ENCODE results near the gene MUC20. TPM values are rescaled to one million over a fixed set of nuclear protein-coding genes. Genes with fewer than 3 reads are reported as not detected.
"Not testable (repeated sequence)": the region's sequence is repeated elsewhere in the genome, so short reads cannot be mapped to it uniquely, and the experiment has no call there.

The MUC20 gene
- total RNA-seq, 3 donors from 2014 or later = 0.63 to 0.95 (median 0.63) TPM

- Mint-ChIP-seq H3K9me3 (no peaks in the 10 kb centered on the region), H3K36me3 (ENCODE audit: insufficient read depth) (no peaks in the 10 kb centered on the region), H3K4me3 (no peak overlapping the region), H3K27me3 (ENCODE audit: low read depth) (no peaks in the 10 kb centered on the region), H3K4me1 (ENCODE audit: low read depth) (no peaks in the 10 kb centered on the region)
- DNase-seq (no peak), ATAC-seq (no peak)
Measured at GRCh38 chr3:195770081-195770840, 49.5 kb downstream of the MUC20 start.

- not testable (repeated sequence) for ATAC-seq; H3K9me3 Mint-ChIP-seq; H3K36me3 Mint-ChIP-seq (ENCODE audit: insufficient read depth); H3K4me1 Mint-ChIP-seq (ENCODE audit: low read depth); DNase-seq; H3K27me3 Mint-ChIP-seq (ENCODE audit: low read depth); H3K4me3 Mint-ChIP-seq
Measured at GRCh38 chr3:195770841-195771645, 50.3 kb downstream of the MUC20 start.

- H3K27me3 Mint-ChIP-seq (ENCODE audit: low read depth) = no peaks in the 10 kb centered on the region
- DNase-seq (no peak), ATAC-seq (no peak)
- no peak overlapping the region for H3K4me3 Mint-ChIP-seq
- H3K4me1 Mint-ChIP-seq (ENCODE audit: low read depth) = no peaks in the 10 kb centered on the region
- no peaks in the 10 kb centered on the region for H3K9me3 Mint-ChIP-seq
- H3K36me3 Mint-ChIP-seq (ENCODE audit: insufficient read depth) = no peaks in the 10 kb centered on the region
Measured at GRCh38 chr3:195771646-195772300, 51.0 kb downstream of the MUC20 start.

GRCh38 chr3:195773956-195774537 is 53.3 kb downstream of the MUC20 start:
- Mint-ChIP-seq H3K36me3 (ENCODE audit: insufficient read depth) (no peaks in the 10 kb centered on the region), H3K9me3 (peaks cover 10% of the 10 kb centered on the region), H3K4me1 (ENCODE audit: low read depth) (peaks cover 3% of the 10 kb centered on the region), H3K27me3 (ENCODE audit: low read depth) (no peaks in the 10 kb centered on the region), H3K4me3 (no peak overlapping the region)
- ATAC-seq (no peak), DNase-seq (no peak)

- no peak for ATAC-seq
- Mint-ChIP-seq H3K27me3 (ENCODE audit: low read depth) (no peaks in the 10 kb centered on the region), H3K4me3 (no peak overlapping the region), H3K9me3 (peaks cover 10% of the 10 kb centered on the region), H3K4me1 (ENCODE audit: low read depth) (peaks cover 3% of the 10 kb centered on the region), H3K36me3 (ENCODE audit: insufficient read depth) (no peaks in the 10 kb centered on the region)
- DNase-seq = no peak
Measured at GRCh38 chr3:195774917-195775316, 54.1 kb downstream of the MUC20 start.

GRCh38 chr3:195777975-195778374 is 57.2 kb downstream of the MUC20 start:
- ATAC-seq (no peak), DNase-seq (no peak)
- no peak overlapping the region for H3K4me3 Mint-ChIP-seq
- peaks cover 19% of the 10 kb centered on the region for H3K4me1 Mint-ChIP-seq (ENCODE audit: low read depth)
- H3K9me3 Mint-ChIP-seq = peaks cover 29% of the 10 kb centered on the region
- no peaks in the 10 kb centered on the region for H3K27me3 Mint-ChIP-seq (ENCODE audit: low read depth)
- H3K36me3 Mint-ChIP-seq (ENCODE audit: insufficient read depth) = no peaks in the 10 kb centered on the region

GRCh38 chr3:195781236-195781635 is 60.5 kb downstream of the MUC20 start:
- not testable (repeated sequence) for ATAC-seq; H3K36me3 Mint-ChIP-seq (ENCODE audit: insufficient read depth); H3K4me3 Mint-ChIP-seq; DNase-seq; H3K27me3 Mint-ChIP-seq (ENCODE audit: low read depth)
- Mint-ChIP-seq H3K9me3 (peaks cover 56% of the 10 kb centered on the region), H3K4me1 (ENCODE audit: low read depth) (peaks cover 44% of the 10 kb centered on the region)

Other genes starting within 250 kb of the MUC20 start
- gene PPP1R2, start 177.7 kb upstream of the MUC20 start, total RNA-seq = 10 to 100 TPM; 73.2 to 91.7 (median 77.6) TPM
- gene APOD, start 137.0 kb upstream of the MUC20 start, total RNA-seq = not detected
- gene MUC4, start 91.0 kb downstream of the MUC20 start, total RNA-seq = under 1 TPM; 0.08 to 0.24 (median 0.13) TPM
- gene TNK2, start 187.6 kb downstream of the MUC20 start, total RNA-seq = 10 to 100 TPM; 33.3 to 41.2 (median 40.7) TPM

Data from activated T-cell treated with anti-CD3 and anti-CD28 coated beads, Interleukin-2, amount 50 U/mL, for 4 hours (primary cell).